Smooth muscle cell (in vitro differentiated cells): Measurements from ENCODE around the gene OR52R1. TPM values are rescaled to one million over a fixed set of nuclear protein-coding genes. Genes with fewer than 3 reads are reported as not detected.

Experiments used
- polyA plus RNA-seq: library from polyadenylated mRNA; unstranded; fragments of >200 nt; fragmentation: Nextera tagmentation; extraction: Ambion mirVana; gene quantifications from 2 replicates; pipeline ENCODE4 v1.2.1, GENCODE V29; 2016
- small RNA-seq: library from RNA; depleted of rRNA; stranded (forward); fragments of <200 nt; gene quantifications from one replicate; pipeline ENCODE3, GENCODE V24; 2014
- total RNA-seq: library from RNA; depleted of rRNA; stranded (reverse); fragments of >200 nt; gene quantifications from 2 replicates; pipeline ENCODE4 v1.2.3, GENCODE V29; 2014

Gene OR52R1
- total and polyA plus RNA-seq, 2 experiments from 2014 or later: not detected

Small RNA genes within 50 kb of the gene (small RNA-seq; reads per million reads assigned to genes)
- gene RF00091: not detected

Other genes with a start within 250 kb of the OR52R1 start
- gene OR52I2, start 222.6 kb downstream of the OR52R1 start, total RNA-seq: not detected in 2 replicates
- 0.02 TPM in 1 of 2 replicates, not detected in the other for gene OR52I2, start 222.6 kb downstream of the OR52R1 start, polyA plus RNA-seq
- not detected in 2 replicates for gene OR52I1, start 210.3 kb downstream of the OR52R1 start, total RNA-seq
- not detected in 2 replicates for gene OR52I1, start 210.3 kb downstream of the OR52R1 start, polyA plus RNA-seq
- gene TRIM68, start 196.1 kb downstream of the OR52R1 start, total RNA-seq: 10.7 and 18.9 TPM in 2 replicates
- gene TRIM68, start 196.1 kb downstream of the OR52R1 start, polyA plus RNA-seq: 7.8 and 10.7 TPM in 2 replicates
- gene OR51D1, start 166.9 kb downstream of the OR52R1 start, total RNA-seq: not detected in 2 replicates
- not detected in 2 replicates for gene OR51D1, start 166.9 kb downstream of the OR52R1 start, polyA plus RNA-seq
- not detected in 2 replicates for gene OR51E1, start 160.4 kb downstream of the OR52R1 start, total RNA-seq
- gene OR51E1, start 160.4 kb downstream of the OR52R1 start, polyA plus RNA-seq: not detected in 2 replicates
- not detected in 2 replicates for gene OR51E2, start 106.5 kb downstream of the OR52R1 start, total RNA-seq
- not detected in 2 replicates for gene OR51E2, start 106.5 kb downstream of the OR52R1 start, polyA plus RNA-seq
- not detected in 2 replicates for gene MMP26, start 99.6 kb downstream of the OR52R1 start, total RNA-seq
- gene MMP26, start 99.6 kb downstream of the OR52R1 start, polyA plus RNA-seq: not detected in 2 replicates
- gene OR51F1, start 34.4 kb downstream of the OR52R1 start, total RNA-seq: not detected in 2 replicates
- gene OR51F1, start 34.4 kb downstream of the OR52R1 start, polyA plus RNA-seq: not detected in 2 replicates
- gene OR51F2, start 16.9 kb upstream of the OR52R1 start, total RNA-seq: not detected in 2 replicates
- gene OR51F2, start 16.9 kb upstream of the OR52R1 start, polyA plus RNA-seq: not detected in 2 replicates
- gene OR51S1, start 44.8 kb upstream of the OR52R1 start, total RNA-seq: not detected in 2 replicates
- not detected in 2 replicates for gene OR51S1, start 44.8 kb upstream of the OR52R1 start, polyA plus RNA-seq
- not detected in 2 replicates for gene OR51T1, start 77.5 kb upstream of the OR52R1 start, total RNA-seq
- gene OR51T1, start 77.5 kb upstream of the OR52R1 start, polyA plus RNA-seq: not detected in 2 replicates
- not detected in 2 replicates for gene OR51A7, start 99.4 kb upstream of the OR52R1 start, total RNA-seq
- not detected in 2 replicates for gene OR51A7, start 99.4 kb upstream of the OR52R1 start, polyA plus RNA-seq
- gene OR51G2, start 115.0 kb upstream of the OR52R1 start, total RNA-seq: not detected in 2 replicates
- not detected in 2 replicates for gene OR51G2, start 115.0 kb upstream of the OR52R1 start, polyA plus RNA-seq
- gene OR51G1, start 120.0 kb upstream of the OR52R1 start, total RNA-seq: not detected in 2 replicates
- gene OR51G1, start 120.0 kb upstream of the OR52R1 start, polyA plus RNA-seq: not detected in 2 replicates
- not detected in 2 replicates for gene OR51A4, start 143.2 kb upstream of the OR52R1 start, total RNA-seq
- gene OR51A4, start 143.2 kb upstream of the OR52R1 start, polyA plus RNA-seq: not detected in 2 replicates
- not detected in 2 replicates for gene OR51A2, start 151.3 kb upstream of the OR52R1 start, total RNA-seq
- not detected in 2 replicates for gene OR51A2, start 151.3 kb upstream of the OR52R1 start, polyA plus RNA-seq
- not detected in 2 replicates for gene OR51L1, start 190.5 kb upstream of the OR52R1 start, total RNA-seq
- gene OR51L1, start 190.5 kb upstream of the OR52R1 start, polyA plus RNA-seq: not detected in 2 replicates
- not detected in 2 replicates for gene OR52J3, start 242.1 kb upstream of the OR52R1 start, total RNA-seq
- not detected in 2 replicates for gene OR52J3, start 242.1 kb upstream of the OR52R1 start, polyA plus RNA-seq